Stimulated activated CD8-positive, alpha-beta memory T cell treated with anti-CD3 and anti-CD28 coated beads, Interleukin-7, amount 100 ng/mL, for 1 hour (primary cell): ENCODE results near the gene FBRSL1.
"Not testable (repeated sequence)": the region's sequence is repeated elsewhere in the genome, so short reads cannot be mapped to it uniquely, and the experiment has no call there.

Experiments used
- DNase-seq, 2 donors: peaks; one replicate each; pipeline ENCODE4 v3.0.0-alpha.2; 2020; ENCODE audit warnings: low read depth in 2 of 2

The FBRSL1 gene

GRCh38 chr12:132453361-132454192 is 36.4 kb upstream of the FBRSL1 start:
- no peak for DNase-seq

- DNase-seq, result no peak
These were observed 35.6 kb upstream of the FBRSL1 start for GRCh38 chr12:132454193-132454932.

GRCh38 chr12:132454933-132455418 is 35.0 kb upstream of the FBRSL1 start:
- DNase-seq, result no peak

- no peak for DNase-seq
These were observed 34.4 kb upstream of the FBRSL1 start for GRCh38 chr12:132455565-132455964.

- DNase-seq, result no peak
These were observed 33.6 kb upstream of the FBRSL1 start for GRCh38 chr12:132456186-132456943.

GRCh38 chr12:132456944-132457495 is 32.9 kb upstream of the FBRSL1 start:
- no peak for DNase-seq

GRCh38 chr12:132458441-132458840 is 31.5 kb upstream of the FBRSL1 start:
- no peak for DNase-seq

GRCh38 chr12:132458846-132459641 is 30.9 kb upstream of the FBRSL1 start:
- no peak for DNase-seq

- no peak for DNase-seq
These were observed 29.4 kb upstream of the FBRSL1 start for GRCh38 chr12:132460571-132460970.

GRCh38 chr12:132461526-132461925 is 28.4 kb upstream of the FBRSL1 start:
- DNase-seq, result no peak

- DNase-seq, result no peak
These were observed 27.2 kb upstream of the FBRSL1 start for GRCh38 chr12:132462788-132463187.

GRCh38 chr12:132463284-132463924 is 26.5 kb upstream of the FBRSL1 start:
- not testable (repeated sequence) for DNase-seq

- DNase-seq, result not testable (repeated sequence)
These were observed 25.6 kb upstream of the FBRSL1 start for GRCh38 chr12:132464304-132464703.

GRCh38 chr12:132464820-132465219 is 25.1 kb upstream of the FBRSL1 start:
- no peak for DNase-seq

- DNase-seq, result no peak
These were observed 24.4 kb upstream of the FBRSL1 start for GRCh38 chr12:132465269-132466190.

- DNase-seq, result no peak
These were observed 23.4 kb upstream of the FBRSL1 start for GRCh38 chr12:132466241-132467201.

GRCh38 chr12:132467511-132467910 is 22.4 kb upstream of the FBRSL1 start:
- no peak for DNase-seq

- no peak for DNase-seq
These were observed 20.5 kb upstream of the FBRSL1 start for GRCh38 chr12:132469423-132469822.
